GM19351 (cell line): ENCODE data around the gene RXRB.

ENCODE experiments used
- ATAC-seq: cut with Tn5 transposase; IDR thresholded peaks from one replicate; pipeline ENCODE4 v1.9.1; 2021; ENCODE audit warnings: mild to moderate bottlenecking, moderate library complexity; ENCODE audit not compliant: unreplicated experiment

The RXRB gene

DNA sequence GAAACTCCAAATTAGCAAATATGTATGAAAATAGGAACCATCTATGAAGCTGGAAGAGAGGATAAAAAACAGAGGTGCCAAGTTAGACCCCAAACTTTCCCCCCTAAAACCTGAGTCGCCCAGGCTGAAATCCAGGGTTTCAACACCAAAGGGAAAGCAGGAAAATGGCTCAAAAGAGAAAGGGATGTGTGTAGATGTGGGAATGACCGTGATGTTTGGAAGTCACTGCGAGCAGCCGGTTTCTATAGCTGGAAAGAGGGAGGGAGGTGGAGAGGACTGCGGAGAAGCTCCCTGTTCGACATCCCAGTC is 12.3 kb upstream of the RXRB start:
- no peak for ATAC-seq

GRCh38 chr6:33211666-33212422 is 11.4 kb upstream of the RXRB start:
- ATAC-seq: no peak

GRCh38 chr6:33211136-33211535 is 10.7 kb upstream of the RXRB start:
- no peak for ATAC-seq

DNA sequence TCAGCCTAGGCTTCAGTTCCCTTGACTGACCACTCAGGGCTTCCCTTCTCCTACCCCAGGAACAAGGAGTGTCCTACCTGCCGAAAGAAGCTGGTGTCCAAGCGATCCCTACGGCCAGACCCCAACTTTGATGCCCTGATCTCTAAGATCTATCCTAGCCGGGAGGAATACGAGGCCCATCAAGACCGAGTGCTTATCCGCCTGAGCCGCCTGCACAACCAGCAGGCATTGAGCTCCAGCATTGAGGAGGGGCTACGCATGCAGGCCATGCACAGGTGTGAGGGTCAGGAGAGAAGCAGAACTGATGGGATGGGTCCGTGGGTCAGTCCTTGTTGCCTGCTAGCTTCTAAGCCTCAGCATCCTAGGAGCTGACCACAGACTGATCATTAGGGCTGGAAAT is 9.4 kb upstream of the RXRB start:
- no peak for ATAC-seq

GRCh38 chr6:33208091-33208967 is 7.9 kb upstream of the RXRB start, which contains the start of gene RING1:
RING1 (plus strand) TSS chr6:33208500; CDS start chr6:33208823, 323 bp downstream.
- ATAC-seq: no peak

DNA sequence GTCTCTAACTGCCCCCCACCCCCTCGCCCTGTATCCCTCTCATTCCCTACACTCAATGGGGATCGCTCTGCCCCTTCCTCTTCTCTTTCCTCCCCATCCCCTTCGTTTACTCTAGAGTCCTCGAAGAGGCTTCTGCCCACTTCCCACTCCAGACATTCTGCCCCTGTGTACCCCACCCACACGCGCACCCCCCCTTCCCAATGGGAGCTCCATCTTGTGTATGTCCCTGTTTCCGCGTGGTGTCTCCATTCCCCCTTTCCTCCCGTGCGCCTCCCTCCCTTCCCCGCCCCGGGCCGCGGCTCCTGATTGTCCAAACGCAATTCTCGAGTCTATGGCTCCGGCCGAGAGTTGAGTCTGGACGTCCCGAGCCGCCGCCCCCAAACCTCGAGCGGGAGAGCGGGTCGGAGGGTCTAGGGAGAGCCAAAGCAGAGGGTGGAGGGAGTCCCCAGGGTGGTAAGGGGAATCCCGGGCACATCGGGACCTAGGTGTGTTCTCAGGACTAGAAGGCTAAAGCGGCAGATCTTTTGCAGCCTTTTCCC is 7.2 kb upstream of the RXRB start:
- ATAC-seq: no peak

DNA sequence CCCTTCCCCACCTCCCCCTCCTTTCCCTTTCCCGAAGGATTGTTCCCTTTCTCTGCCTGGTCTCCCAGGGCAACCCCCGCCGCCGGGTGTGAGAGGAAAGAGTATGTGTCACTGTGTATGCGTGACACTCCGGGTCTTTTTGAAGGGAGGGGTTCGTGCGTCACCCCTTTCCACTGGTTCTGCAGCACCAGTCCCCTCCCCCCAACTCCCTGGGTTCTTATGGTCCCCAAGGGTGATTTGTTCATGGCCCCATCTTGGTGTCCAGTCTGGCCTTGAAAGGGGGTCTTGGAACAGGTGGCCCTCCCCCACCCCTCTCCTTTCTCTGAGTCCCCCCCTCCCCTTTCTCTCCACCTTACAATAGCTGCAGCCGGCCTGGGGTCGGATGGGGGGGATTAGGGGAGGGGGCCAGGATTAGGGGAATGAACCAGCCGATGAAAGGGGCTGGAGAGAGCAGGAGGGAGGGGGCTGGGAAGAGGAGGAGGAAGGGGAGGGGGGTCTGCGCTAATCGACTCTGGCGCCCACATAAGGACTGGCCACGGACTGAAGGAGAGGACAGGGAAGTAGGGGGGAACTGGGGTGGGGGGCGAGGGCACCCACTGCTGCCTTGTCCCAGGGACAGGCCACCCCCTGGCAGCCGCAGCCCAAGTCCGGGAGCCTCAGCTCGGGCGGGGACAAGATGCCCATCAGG is 6.5 kb upstream of the RXRB start:
- no peak for ATAC-seq

DNA sequence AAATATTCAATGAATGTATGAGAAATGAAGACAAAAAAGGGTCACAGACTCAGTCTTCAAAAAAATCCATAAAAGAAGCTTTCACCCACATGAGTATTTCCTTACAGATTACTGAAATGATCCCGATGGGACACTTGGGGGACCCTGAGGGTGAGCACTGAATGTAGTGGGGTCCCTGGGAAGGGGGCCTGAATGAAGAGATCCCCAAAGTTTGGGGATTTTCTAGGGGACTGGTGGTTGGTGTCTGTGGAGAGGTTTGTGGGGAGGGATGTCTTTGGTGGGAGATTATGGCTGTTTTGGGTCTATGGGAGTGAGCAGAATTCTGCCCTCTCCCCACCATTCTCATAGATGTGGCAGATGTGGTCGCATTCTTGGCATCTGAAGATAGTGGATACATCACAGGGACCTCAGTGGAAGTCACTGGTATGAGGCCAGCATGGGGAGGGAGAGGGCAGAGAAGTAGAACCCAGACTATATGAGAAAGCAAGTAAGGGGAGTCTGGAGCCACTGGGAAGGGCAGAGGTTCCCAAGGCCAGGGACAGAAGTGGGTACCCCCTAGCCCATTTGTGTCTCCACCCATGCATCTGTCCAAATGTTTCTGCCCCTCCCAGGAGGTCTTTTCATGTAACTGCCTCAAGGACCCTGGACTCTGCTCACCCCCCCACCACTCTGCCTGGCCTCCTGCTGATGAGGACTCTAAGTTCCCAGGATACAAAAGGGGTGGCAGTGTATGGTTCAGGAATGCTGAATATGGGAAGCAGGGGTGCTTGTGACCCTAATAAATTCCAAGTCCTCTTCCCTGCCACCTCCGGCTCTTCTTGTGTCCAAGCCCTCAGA is 5.8 kb upstream of the RXRB start:
- no peak for ATAC-seq

GRCh38 chr6:33205191-33206026 is 4.9 kb upstream of the RXRB start:
- no peak for ATAC-seq

DNA sequence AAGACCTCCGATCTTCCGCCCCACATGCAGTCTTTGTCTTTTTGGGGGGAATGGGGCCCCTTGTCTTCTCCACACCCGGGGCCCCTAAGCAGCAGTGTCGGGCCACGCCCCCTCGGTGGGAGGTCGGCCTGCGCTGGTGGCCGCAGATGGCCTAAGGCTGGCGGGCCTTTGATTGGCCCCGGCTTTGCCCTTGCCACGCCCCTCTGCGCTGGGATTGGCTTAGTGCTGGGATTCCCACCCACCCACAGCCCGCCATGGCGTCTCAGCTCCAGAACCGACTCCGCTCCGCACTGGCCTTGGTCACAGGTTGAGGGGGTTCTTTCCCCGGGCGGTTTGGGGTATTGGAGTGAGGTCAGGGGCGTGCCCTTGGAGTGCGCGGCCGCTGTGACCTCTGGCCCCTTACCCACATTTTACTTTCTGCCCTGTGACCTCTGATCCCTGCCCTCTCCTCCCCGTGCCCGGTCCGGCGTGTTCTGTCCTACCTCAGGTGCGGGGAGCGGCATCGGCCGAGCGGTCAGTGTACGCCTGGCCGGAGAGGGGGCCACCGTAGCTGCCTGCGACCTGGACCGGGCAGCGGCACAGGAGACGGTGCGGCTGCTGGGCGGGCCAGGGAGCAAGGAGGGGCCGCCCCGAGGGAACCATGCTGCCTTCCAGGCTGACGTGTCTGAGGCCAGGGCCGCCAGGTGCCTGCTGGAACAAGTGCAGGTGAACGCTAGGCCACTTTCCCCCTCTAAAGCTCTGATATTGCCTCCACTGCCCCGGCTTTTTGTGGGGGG is 4.1 kb upstream of the RXRB start, which contains the start of gene HSD17B8:
Gene HSD17B8 (plus strand): TSS at position 241 of the 776 bp plus-strand sequence. CDS start 14 bp downstream, at position 255.
- peak; percentile 54 for ATAC-seq

DNA sequence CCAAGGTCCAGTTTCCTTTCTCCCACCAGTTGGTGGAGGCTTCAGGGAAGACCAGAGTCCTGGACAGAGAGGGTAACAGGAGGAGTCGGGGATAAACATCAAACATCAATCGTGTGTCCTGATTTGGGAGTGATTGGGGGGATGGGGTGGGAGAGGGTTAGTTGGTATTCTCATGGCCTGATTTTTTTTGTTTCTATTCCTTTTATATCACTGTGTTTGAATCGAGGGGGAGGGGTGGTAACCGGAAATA is 3.6 kb upstream of the RXRB start:
- no peak for ATAC-seq

DNA sequence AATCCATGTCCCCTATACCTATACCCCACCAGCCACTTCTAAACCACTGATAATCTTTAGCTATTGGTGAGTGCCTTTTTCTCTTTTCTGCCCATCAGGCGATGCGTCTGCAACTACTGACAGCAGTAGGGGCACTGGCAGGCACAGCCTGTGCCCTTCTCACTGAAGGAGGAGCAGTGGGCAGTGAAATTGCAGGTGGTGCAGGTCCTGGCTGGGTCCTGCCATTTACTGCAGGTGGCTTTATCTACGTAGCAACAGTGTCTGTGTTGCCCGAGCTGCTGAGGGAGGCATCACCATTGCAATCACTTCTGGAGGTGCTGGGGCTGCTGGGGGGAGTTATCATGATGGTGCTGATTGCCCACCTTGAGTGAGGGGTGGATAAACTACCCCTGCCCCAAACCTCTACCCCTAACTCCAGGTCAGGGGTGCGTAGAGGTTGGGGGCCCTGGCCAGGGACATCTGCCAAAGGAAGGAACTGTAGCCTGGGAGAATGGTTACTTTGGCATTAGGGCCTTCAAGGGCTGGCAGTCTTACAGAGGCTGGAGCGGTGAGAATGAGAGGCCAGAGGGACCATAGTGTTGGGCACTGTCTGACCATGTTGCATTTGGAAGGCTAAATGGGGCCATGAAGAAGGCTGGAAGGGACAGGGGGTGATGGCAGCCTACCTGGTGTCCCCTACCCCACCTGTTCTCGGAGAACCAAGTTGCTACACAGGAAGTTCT is 3.1 kb upstream of the RXRB start:
- no peak for ATAC-seq

DNA sequence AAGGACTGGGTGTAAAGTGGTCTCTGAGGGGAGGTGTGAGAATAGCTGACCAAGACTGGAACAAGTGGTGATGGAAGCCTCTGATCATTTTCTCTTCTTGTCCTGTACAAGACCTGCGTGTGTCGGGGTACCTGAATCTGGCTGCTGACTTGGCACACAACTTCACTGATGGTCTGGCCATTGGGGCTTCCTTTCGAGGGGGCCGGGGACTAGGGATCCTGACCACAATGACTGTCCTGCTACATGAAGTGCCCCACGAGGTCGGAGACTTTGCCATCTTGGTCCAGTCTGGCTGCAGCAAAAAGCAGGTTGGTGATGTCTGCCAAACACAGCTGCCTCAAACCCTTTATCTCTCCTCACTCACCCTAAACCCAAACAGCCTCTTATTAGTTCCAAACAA is 2.3 kb upstream of the RXRB start:
- no peak for ATAC-seq

GRCh38 chr6:33201935-33202334 is 1.5 kb upstream of the RXRB start:
- no peak for ATAC-seq

DNA sequence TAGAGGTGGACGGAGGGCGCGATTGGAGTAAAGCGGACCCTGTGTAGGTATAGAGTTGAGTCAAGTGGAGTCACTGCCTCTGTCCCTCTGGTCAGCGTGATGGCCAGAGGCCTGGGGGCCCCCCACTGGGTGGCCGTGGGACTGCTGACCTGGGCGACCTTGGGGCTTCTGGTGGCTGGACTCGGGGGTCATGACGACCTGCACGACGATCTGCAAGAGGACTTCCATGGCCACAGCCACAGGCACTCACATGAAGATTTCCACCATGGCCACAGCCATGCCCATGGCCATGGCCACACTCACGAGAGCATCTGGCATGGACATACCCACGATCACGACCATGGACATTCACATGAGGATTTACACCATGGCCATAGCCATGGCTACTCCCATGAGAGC is 681 bp upstream of the RXRB start:
- no peak for ATAC-seq

DNA sequence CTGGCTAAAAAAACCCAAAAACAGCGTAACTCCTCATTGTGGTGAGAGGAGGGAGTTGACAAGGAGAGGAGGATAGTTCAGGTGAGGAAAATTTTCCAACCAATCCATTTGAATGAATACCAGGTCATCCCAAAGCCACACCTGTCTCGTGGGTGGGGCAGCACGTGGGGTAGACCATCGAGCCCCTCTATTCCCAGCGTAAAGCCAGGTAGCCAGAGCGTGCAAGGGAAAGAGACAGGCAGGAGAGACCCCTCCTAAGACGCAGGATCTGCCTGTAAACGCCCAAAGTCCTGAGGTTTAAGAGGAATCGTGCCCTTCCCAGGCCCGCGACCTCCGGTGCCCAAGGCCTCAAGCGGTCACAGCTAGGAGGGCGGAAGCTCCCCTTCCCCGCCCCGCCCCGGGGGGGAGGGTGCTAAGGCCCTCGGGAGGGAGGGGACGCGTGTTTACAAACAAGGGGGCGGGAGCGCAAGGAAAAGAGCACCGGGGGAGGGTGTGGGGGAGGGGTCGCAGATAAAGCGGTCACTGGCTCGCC is 712 bp downstream of the RXRB start:
- ATAC-seq: peak; percentile 27

- no peak for ATAC-seq
These were observed 1.5 kb downstream of the RXRB start for GRCh38 chr6:33198853-33199436.
